K562 (cell line): Measurements from ENCODE around the gene GORASP2. TPM values are rescaled to one million over a fixed set of nuclear protein-coding genes. Genes with fewer than 3 reads are reported as not detected.
A peak's percentile ranks its signal among the peaks of the same experiment; 100 is the strongest.

Experiments used
- ATAC-seq: fragments of 200-7000 bp; cut with Tn5 transposase; 3 replicates; pipeline ENCODE4 v1.9.1; 2020; ENCODE audit warnings: moderate library complexity
- BruUV-seq: library from RNA; stranded (reverse); fragments of 400-500 nt; replicated peaks from 2 replicates; lab custom pipeline; 2021; lab: Mats Ljungman, UMichigan
- CTCF ChIA-PET: fragments of 300-600 bp; formaldehyde crosslinking; extraction: SDS; loops from one replicate; lab custom pipeline; 2021; ENCODE audit warnings: low intra/inter-chr PET ratio; lab: Yijun Ruan, JAX
- POLR2A ChIA-PET: fragments of 300-600, 350-650 bp; sonication (Branson Sonifier 250); formaldehyde crosslinking; extraction: SDS; loops from one replicate; lab custom pipeline; 2021; ENCODE audit warnings: antibody characterized with exemption, inconsistent platforms; lab: Yijun Ruan, JAX
- DNase-seq, 4 experiments: peaks; one replicate each; pipeline versions ENCODE4 v3.0.0 to v3.0.0-alpha.2; 2011 to 2018; ENCODE audit warnings: low spot score in 3 of 4, mixed read lengths in 3 of 4; ENCODE audit errors: extremely low read depth in 1 of 4
- FAIRE-seq: peaks from 2 replicates; lab custom pipeline; 2011; peaks lifted over from hg19 to GRCh38; lab: Jason Lieb, UNC
- H2AFZ ChIP-seq: 2 replicates; pipeline ENCODE4 v1.6.0; 2011; ENCODE audit warnings: low read depth, low read length, control low read depth, inconsistent platforms
- H3K27ac ChIP-seq: fragments of 200-600 bp; 3 replicates; pipeline ENCODE4 v1.8.0; 2011; ENCODE audit warnings: low read depth, mild to moderate bottlenecking, control low read depth, inconsistent platforms, low read length, moderate library complexity, mixed read lengths; ENCODE audit errors: extremely low read depth
- H3K27me3 ChIP-seq, 2 experiments: fragments of 300-600 bp in 1 of 2; 2 replicates in 1 of 2; 3 replicates in 1 of 2; pipeline versions ENCODE4 v1.6.0 to v1.8.0; 2011; ENCODE audit warnings: inconsistent platforms in 2 of 2, low read length in 2 of 2, mild to moderate bottlenecking in 1 of 2, mixed read lengths in 1 of 2, moderate library complexity in 1 of 2; ENCODE audit not compliant: control insufficient read depth in 2 of 2, insufficient read depth in 2 of 2
- H3K36me3 ChIP-seq: fragments of 300-600 bp; 3 replicates; pipeline ENCODE4 v1.8.0; 2011; ENCODE audit warnings: mild to moderate bottlenecking, low read length, inconsistent platforms; ENCODE audit not compliant: control insufficient read depth, insufficient read depth
- H3K4me1 ChIP-seq, 2 experiments: fragments of 200-600 bp in 1 of 2; replicated peaks in 1 of 2; 2 replicates in 1 of 2; 3 replicates in 1 of 2; pipeline versions ENCODE4 v1.5.1 to v1.8.0; 2011; ENCODE audit warnings: inconsistent platforms in 2 of 2, low read length in 2 of 2, mild to moderate bottlenecking in 1 of 2, mixed read lengths in 1 of 2, moderate library complexity in 1 of 2; ENCODE audit not compliant: control insufficient read depth in 2 of 2, insufficient read depth in 2 of 2
- H3K4me2 ChIP-seq: 2 replicates; pipeline ENCODE4 v1.6.1; 2011; ENCODE audit warnings: low read length, control low read depth, inconsistent platforms, mixed read lengths; ENCODE audit not compliant: insufficient read depth
- H3K4me3 ChIP-seq: fragments of 200-600 bp; sonication (generic), shearing (Covaris generic); 2 replicates; pipeline ENCODE4 v1.5.1; 2016; ENCODE audit warnings: control low read depth, inconsistent platforms
- H3K79me2 ChIP-seq: fragments of 200-600 bp; 3 replicates; pipeline ENCODE4 v1.8.0; 2011; ENCODE audit warnings: low read length, inconsistent platforms; ENCODE audit not compliant: control insufficient read depth, insufficient read depth
- H3K9ac ChIP-seq, 2 experiments: 2 replicates each; pipeline versions ENCODE4 v1.6.0 to v1.6.1; 2011; ENCODE audit warnings: low read depth in 2 of 2, low read length in 2 of 2, control low read depth in 1 of 2, inconsistent platforms in 1 of 2, mild to moderate bottlenecking in 1 of 2, mixed read lengths in 1 of 2; ENCODE audit not compliant: insufficient read depth in 1 of 2
- H3K9me1 ChIP-seq: one replicate; pipeline ENCODE4 v1.6.0; 2011; ENCODE audit warnings: inconsistent platforms, mild to moderate bottlenecking, low read length, moderate library complexity; ENCODE audit not compliant: control insufficient read depth, insufficient read depth
- H3K9me3 ChIP-seq: replicated peaks from 2 replicates; pipeline ENCODE4 v1.5.1; 2011; ENCODE audit warnings: low read depth, low read length, inconsistent platforms; ENCODE audit not compliant: control insufficient read depth, insufficient read depth
- H4K20me1 ChIP-seq: replicated peaks from 2 replicates; pipeline ENCODE4 v1.6.1; 2011; ENCODE audit warnings: low read length, inconsistent platforms, mixed read lengths; ENCODE audit not compliant: control insufficient read depth, insufficient read depth
- ATF3 ChIP-seq, 2 experiments: fragments of 450-650 bp in 1 of 2; sonication (generic) in 1 of 2; formaldehyde crosslinking in 1 of 2; IDR thresholded peaks in 1 of 2; conservative IDR thresholded peaks in 1 of 2; 2 replicates each; pipeline versions ENCODE4 v1.6.1 to v1.8.1; 2016 to 2023; ENCODE audit warnings: mild to moderate bottlenecking in 2 of 2, moderate library complexity in 2 of 2, inconsistent platforms in 1 of 2, missing genetic modification reagents in 1 of 2
- ATF4 ChIP-seq: fragments of 450-650 bp; formaldehyde crosslinking; IDR thresholded peaks from 2 replicates; pipeline ENCODE4 v1.4.0; 2022; ENCODE audit warnings: mild to moderate bottlenecking, moderate library complexity
- ATF7 ChIP-seq: fragments of 450-650 bp; IDR thresholded peaks from 2 replicates; pipeline ENCODE4 v1.7.1; 2014; ENCODE audit warnings: mild to moderate bottlenecking, moderate library complexity
- CEBPG ChIP-seq, 3 experiments: fragments of 200-800 bp in 1 of 3; sonication (Bioruptor generic) in 1 of 3; sonication (generic) in 1 of 3; formaldehyde crosslinking in 1 of 3; IDR thresholded peaks in 2 of 3; conservative IDR thresholded peaks in 1 of 3; 2 replicates each; pipeline versions ENCODE4 v1.6.1 to v1.8.0; 2016 to 2022; ENCODE audit warnings: missing compliant biosample characterization in 2 of 3, missing genetic modification characterization in 2 of 3, mild to moderate bottlenecking in 1 of 3, missing genetic modification reagents in 1 of 3
- CXXC5 ChIP-seq: fragments of 250-450 bp; sonication (Bioruptor Pico); IDR thresholded peaks from 2 replicates; pipeline ENCODE4 v1.8.0; 2022; ENCODE audit warnings: inconsistent platforms, mild to moderate bottlenecking, moderate library complexity
- ESRRB ChIP-seq: fragments of 250-450 bp; sonication (Bioruptor Pico); IDR thresholded peaks from 2 replicates; pipeline ENCODE4 v1.5.0; 2020; ENCODE audit warnings: mild to moderate bottlenecking, moderate library complexity, borderline replicate concordance
- FOXJ2 ChIP-seq: fragments of 200-800 bp; sonication (Bioruptor generic); IDR thresholded peaks from 2 replicates; pipeline ENCODE4 v1.6.1; 2016; ENCODE audit warnings: missing genetic modification characterization, missing compliant biosample characterization
- MAZ ChIP-seq, 2 experiments: fragments of 450-650 bp in 1 of 2; sonication (generic) in 1 of 2; formaldehyde crosslinking; IDR thresholded peaks in 1 of 2; conservative IDR thresholded peaks in 1 of 2; 2 replicates each; pipeline versions ENCODE4 v1.4.0 to v1.5.0; 2020; ENCODE audit warnings: mild to moderate bottlenecking in 1 of 2, missing genetic modification reagents in 1 of 2
- MBD1 ChIP-seq: fragments of 250-450 bp; sonication (Bioruptor Pico); IDR thresholded peaks from 2 replicates; pipeline ENCODE4 v1.8.0; 2022; ENCODE audit warnings: inconsistent platforms
- PKNOX1 ChIP-seq: fragments of 450-650 bp; IDR thresholded peaks from 2 replicates; pipeline ENCODE4 v1.6.1; 2016
- SIX5 ChIP-seq, 2 experiments: IDR thresholded peaks; 2 replicates each; pipeline ENCODE4 v1.6.1; 2011; ENCODE audit warnings: low read length in 2 of 2, borderline replicate concordance in 1 of 2, low read depth in 1 of 2, mild to moderate bottlenecking in 1 of 2, moderate library complexity in 1 of 2; ENCODE audit not compliant: insufficient read depth in 1 of 2
- SMAD4 ChIP-seq: fragments of 250-450 bp; sonication (Bioruptor Pico); conservative IDR thresholded peaks from 2 replicates; pipeline ENCODE4 v1.8.0; 2021; ENCODE audit warnings: inconsistent platforms, mild to moderate bottlenecking, moderate library complexity
- TRIM24 ChIP-seq, 2 experiments: fragments of 450-650 bp; IDR thresholded peaks; 2 replicates each; pipeline ENCODE4 v1.6.1; 2016
- ZSCAN32 ChIP-seq: fragments of 450-650 bp; formaldehyde crosslinking; IDR thresholded peaks from 2 replicates; pipeline ENCODE4 v1.4.0; 2020; ENCODE audit warnings: mild to moderate bottlenecking, moderate library complexity
- WGBS: fragments of 100-300 bp; shearing (Covaris generic); methylation state at CpG from one replicate; pipeline ENCODE4 v1.1.6; 2016; ENCODE audit warnings: low coverage, mixed read lengths; ENCODE audit not compliant: insufficient coverage; ENCODE audit errors: missing lambda C conversion rate; 5-methylcytosine and 5-hydroxymethylcytosine counted together
- in situ Hi-C: fragments of 300-500 bp; cut with MboI; formaldehyde crosslinking; loops from 4 replicates; pipeline ENCODE4 v1.15.0; 2018; ENCODE audit warnings: inconsistent platforms, mixed read lengths
- intact Hi-C: fragments of 100-400 bp; cut with micrococcal nuclease; formaldehyde crosslinking; loops from 2 replicates; pipeline ENCODE4 v1.14.2; 2022
- polyA plus RNA-seq, 8 experiments: library from polyadenylated mRNA; depleted of rRNA in 4 of 8; stranded (reverse) in 5 of 8; unstranded in 3 of 8; fragments of >200 nt; fragmentation: Nextera tagmentation in 2 of 8; fragmentation: Illumina TruSeq in 1 of 8; extraction: Ambion mirVana in 2 of 8; extraction: Trizol in 1 of 8; gene quantifications; 2 replicates each; pipeline versions ENCODE4 v1.2.1 to v1.2.3, GENCODE V29; 2011 to 2014; ENCODE audit warnings: inconsistent platforms in 1 of 8, missing spikeins in 1 of 8
- total RNA-seq, 7 experiments: library from RNA; depleted of rRNA in 6 of 7; stranded (reverse); fragments of >200 nt in 6 of 7; fragmentation: Illumina TruSeq in 2 of 7; extraction: Trizol in 2 of 7; gene quantifications; 2 replicates each; pipeline versions ENCODE4 v1.2.1 to v1.2.3, GENCODE V29; 2011 to 2021; ENCODE audit warnings: low replicate concordance in 1 of 7

Gene GORASP2
- total and polyA plus RNA-seq, 9 of the 15 experiments (the other 6 are each of a cell fraction or from before 2014, with no cell fraction given) = 27.4 to 180 (median 59.6) TPM

- in situ Hi-C loops = no loop called here
- peak; percentile 73 for ATAC-seq
- Histone ChIP-seq H4K20me1 (no peaks in the 10 kb centered on the region), H3K27ac (no peak overlapping the region), H3K9ac (no peak overlapping the region), H3K36me3 (peaks cover 68% of the 10 kb centered on the region), H3K4me3 (no peak overlapping the region), H3K4me1 (0 out of 5 replicates have a peak, but pooled peaks cover 0 to 3% of the 10 kb centered on the region in 2 experiments), H3K79me2 (no peaks in the 10 kb centered on the region), H3K27me3 (no peaks in the 10 kb centered on the region), H3K9me1 (no peaks in the 10 kb centered on the region), H3K9me3 (no peaks in the 10 kb centered on the region), H3K4me2 (no peak overlapping the region), H2AFZ (no peak overlapping the region)
- FAIRE-seq = no peak
- ChIA-PET CTCF (interaction anchor here (0.9 kb wide), 1 partner anchor 164 kb away, joined by 3 read pairs; the partner anchor contains the start of gene TLK1), POLR2A (interaction anchor here (0.6 to 1.0 kb wide), 2 partner anchors 10 to 92 kb away, joined by 3 read pairs; no protein-coding TSS in a partner anchor)
- BruUV-seq = no TSS peak
- WGBS = 67% methylated on average over 2 of the region's 2 CpGs
- no peak for DNase-seq
- intact Hi-C loops = no loop called here
- TF ChIP-seq MAZ (CRISPR knock-in tag; conservative IDR thresholded peaks at IDR 0.05 in 1 of 2, IDR thresholded peaks at IDR 0.05 in 1 of 2) (no peak), ATF4 (CRISPR knock-in tag) (peak; percentile 73; the same call in 1 of the 2 replicates), ATF3 (IDR thresholded peaks at IDR 0.05) (peak; percentile 92), ATF3 (CRISPR knock-in tag; conservative IDR thresholded peaks at IDR 0.05) (no peak), CEBPG (CRISPR knock-in tag; IDR thresholded peaks at IDR 0.05) (peak; percentile 91), CEBPG (tag; conservative IDR thresholded peaks at IDR 0.05 in 1 of 2, IDR thresholded peaks at IDR 0.05 in 1 of 2) (peak; percentile 77 to 88), SIX5 (IDR thresholded peaks at IDR 0.05; ENCODE audit: borderline replicate concordance in 1 of 2, insufficient read depth in 1 of 2, low read depth in 1 of 2, low read length in 2 of 2) (no peak), ESRRB (CRISPR knock-in tag) (no peak), SMAD4 (CRISPR knock-in tag) (0 out of 2 replicates have a peak, but pooled peaks have one; percentile 19), TRIM24 (IDR thresholded peaks at IDR 0.05) (peak in 1 of 2 experiments; percentile 31; a peak in 1 of 4 replicates), ZSCAN32 (0 out of 2 replicates have a peak, but pooled peaks have one; percentile 49), PKNOX1 (peak; percentile 80), MBD1 (CRISPR knock-in tag) (no peak), ATF7 (peak; percentile 38; the same call in 1 of the 2 replicates), CXXC5 (CRISPR knock-in tag) (peak; percentile 26; the same call in 1 of the 2 replicates), FOXJ2 (tag) (peak; percentile 98)
Observed at GRCh38 chr2:170996316-170996715, 67.3 kb downstream of the GORASP2 start.
